Adipose tissue (tissue), 3 donors: ENCODE results near the gene ZNF664. TPM values are rescaled to one million over a fixed set of nuclear protein-coding genes. Genes with fewer than 3 reads are reported as not detected.

Source experiments
- polyA plus RNA-seq, 3 donors: library from polyadenylated mRNA; stranded (reverse); fragments of 200-250 nt; gene quantifications; one replicate each; pipeline ENCODE4 v1.2.3, GENCODE V29; 2013
- donor health status: healthy with polysubstance abuse.
- donor health status: Bipolar disorder and iron deficiency.
- donor health status: healthy.

The ZNF664 gene
- polyA plus RNA-seq, 3 donors = 29.8 to 105 (median 76.4) TPM

Other genes with a start within 250 kb of the ZNF664 start
- gene DNAH10, start 210.9 kb upstream of the ZNF664 start, polyA plus RNA-seq = under 1 TPM; 0.24 to 0.67 (median 0.26) TPM
- 10 to 100 TPM; 13.2 to 77.8 (median 68.2) TPM for gene CCDC92, start 384 bp upstream of the ZNF664 start, polyA plus RNA-seq